ENCODE measurements around the gene CDCP2. TPM values are rescaled to one million over a fixed set of nuclear protein-coding genes. Genes with fewer than 3 reads are reported as not detected.

CDCP2 gene
- total and polyA plus RNA-seq, 12 donors = 0.03 to 0.11 TPM; not detected in 10

DNA sequence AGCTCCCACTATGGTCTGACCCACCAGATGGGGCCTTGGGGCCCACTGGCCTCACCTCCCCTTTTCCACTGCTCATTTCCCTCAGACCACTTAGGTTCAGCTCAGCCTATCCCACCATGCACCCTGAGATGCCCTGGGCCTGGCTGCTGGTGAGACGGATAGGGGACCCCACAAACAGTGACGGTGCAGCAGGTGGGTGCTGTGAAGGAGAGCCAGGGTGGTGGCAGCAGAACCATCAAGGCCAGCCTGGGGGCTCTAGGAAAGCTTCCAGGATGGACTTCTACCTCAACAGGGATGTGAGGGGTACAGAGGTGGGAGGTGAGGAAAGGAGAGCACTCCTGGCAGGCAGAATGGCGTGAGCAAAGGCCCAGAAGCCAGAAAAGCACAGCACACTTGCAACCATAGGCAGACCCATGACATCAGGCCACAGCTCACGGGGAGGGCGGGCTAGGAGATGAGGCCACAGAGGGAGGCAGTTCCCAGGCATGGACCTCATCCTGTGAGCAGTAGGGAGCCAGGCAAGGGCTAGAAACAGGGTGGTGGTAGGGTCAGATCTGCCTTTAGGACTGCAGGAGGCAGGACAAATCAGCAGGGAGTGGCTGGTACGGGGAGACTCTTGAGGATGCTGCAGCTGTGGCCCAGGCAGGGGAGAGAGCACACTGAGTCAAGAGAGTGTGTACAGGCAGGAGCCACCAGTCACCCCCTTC, 24.0 kb upstream of the CDCP2 start:
- 93 to 96% methylated on average over 6 of the region's 6 CpGs for WGBS, 2 donors
- Histone ChIP-seq H3K4me1 (no peaks in the 10 kb centered on the region), H3K27me3 (no peaks in the 10 kb centered on the region), H3K27ac (no peak overlapping the region), H3K4me3 (no peak overlapping the region), H3K9me3 (no peaks in the 10 kb centered on the region), H3K36me3 (peaks cover 0 to 40% (median 0%) of the 10 kb centered on the region in 9 donors)
- intact Hi-C loops (cut with DNase I) = loop anchor here in 1 of 10 donors (5.0 kb wide), 1 partner anchor 854 kb away; no protein-coding TSS in a partner anchor
- TF ChIP-seq, protein P1, sequence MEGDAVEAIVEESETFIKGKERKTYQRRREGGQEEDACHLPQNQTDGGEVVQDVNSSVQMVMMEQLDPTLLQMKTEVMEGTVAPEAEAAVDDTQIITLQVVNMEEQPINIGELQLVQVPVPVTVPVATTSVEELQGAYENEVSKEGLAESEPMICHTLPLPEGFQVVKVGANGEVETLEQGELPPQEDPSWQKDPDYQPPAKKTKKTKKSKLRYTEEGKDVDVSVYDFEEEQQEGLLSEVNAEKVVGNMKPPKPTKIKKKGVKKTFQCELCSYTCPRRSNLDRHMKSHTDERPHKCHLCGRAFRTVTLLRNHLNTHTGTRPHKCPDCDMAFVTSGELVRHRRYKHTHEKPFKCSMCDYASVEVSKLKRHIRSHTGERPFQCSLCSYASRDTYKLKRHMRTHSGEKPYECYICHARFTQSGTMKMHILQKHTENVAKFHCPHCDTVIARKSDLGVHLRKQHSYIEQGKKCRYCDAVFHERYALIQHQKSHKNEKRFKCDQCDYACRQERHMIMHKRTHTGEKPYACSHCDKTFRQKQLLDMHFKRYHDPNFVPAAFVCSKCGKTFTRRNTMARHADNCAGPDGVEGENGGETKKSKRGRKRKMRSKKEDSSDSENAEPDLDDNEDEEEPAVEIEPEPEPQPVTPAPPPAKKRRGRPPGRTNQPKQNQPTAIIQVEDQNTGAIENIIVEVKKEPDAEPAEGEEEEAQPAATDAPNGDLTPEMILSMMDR (IDR thresholded peaks at IDR 0.05) = no peak
- DNase-seq (no peak), ATAC-seq (no peak)

DNA sequence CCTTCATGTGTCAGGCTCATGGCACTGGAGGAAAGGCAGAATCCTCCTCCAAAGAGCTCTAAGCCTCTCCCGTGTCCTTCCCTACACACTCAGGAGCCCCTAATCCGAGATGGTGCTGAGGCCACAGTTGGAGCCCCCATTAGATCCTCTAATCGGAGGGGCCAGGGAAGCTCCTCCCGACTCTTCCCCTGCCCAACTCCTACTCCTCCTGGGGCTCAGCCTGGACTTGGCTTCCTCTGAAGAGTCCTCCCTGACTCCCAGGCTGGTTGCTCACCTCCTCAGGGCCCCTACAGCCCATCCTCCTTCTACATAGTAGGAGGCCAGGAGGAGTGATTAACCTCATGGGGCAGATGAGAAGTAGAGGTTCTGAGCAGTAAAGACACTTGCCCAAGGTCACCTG, 21.3 kb upstream of the CDCP2 start:
- Histone ChIP-seq H3K4me3 (no peak overlapping the region), H3K27ac (no peak overlapping the region), H3K4me1 (no peaks in the 10 kb centered on the region), H3K9me3 (no peaks in the 10 kb centered on the region), H3K27me3 (no peaks in the 10 kb centered on the region), H3K36me3 (peaks cover 0 to 33% (median 0%) of the 10 kb centered on the region in 9 donors)
- ATAC-seq = no peak
- intact Hi-C loops (cut with DNase I) = no loop called here
- no peak for DNase-seq
- WGBS, 2 donors = 96% methylated on average over 4 of the region's 4 CpGs
- TF ChIP-seq, protein P1 (IDR thresholded peaks at IDR 0.05) = no peak

DNA sequence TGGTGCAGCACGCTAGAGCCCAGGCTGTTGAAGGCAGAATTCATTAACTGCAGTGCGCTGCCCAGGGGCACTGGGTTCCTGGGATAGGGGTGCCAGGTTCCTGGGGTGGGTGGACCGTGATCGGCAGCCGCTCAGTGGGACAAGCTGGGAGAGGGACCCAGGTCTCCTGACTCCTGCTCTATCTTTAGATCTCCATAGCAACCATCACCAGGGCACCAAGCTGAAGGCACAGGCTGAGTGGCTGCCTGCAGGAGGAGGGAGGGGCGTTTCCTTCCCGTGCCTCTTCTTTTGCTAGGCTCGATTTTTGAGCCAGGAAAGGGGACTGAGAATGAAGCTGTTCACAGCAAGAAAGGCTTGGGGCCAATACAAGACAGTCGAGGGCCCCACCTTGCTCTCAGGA, 20.9 kb upstream of the CDCP2 start:
- no peak for DNase-seq
- Histone ChIP-seq H3K9me3 (no peaks in the 10 kb centered on the region), H3K27ac (no peak overlapping the region), H3K36me3 (peaks cover 0 to 29% (median 0%) of the 10 kb centered on the region in 9 donors), H3K4me1 (no peaks in the 10 kb centered on the region), H3K4me3 (no peak overlapping the region), H3K27me3 (no peaks in the 10 kb centered on the region)
- 74 to 75% methylated on average over 9 of the region's 9 CpGs for WGBS, 2 donors
- TF ChIP-seq, protein P1 (IDR thresholded peaks at IDR 0.05) = no peak
- intact Hi-C loops (cut with DNase I) = no loop called here
- no peak for ATAC-seq

DNA sequence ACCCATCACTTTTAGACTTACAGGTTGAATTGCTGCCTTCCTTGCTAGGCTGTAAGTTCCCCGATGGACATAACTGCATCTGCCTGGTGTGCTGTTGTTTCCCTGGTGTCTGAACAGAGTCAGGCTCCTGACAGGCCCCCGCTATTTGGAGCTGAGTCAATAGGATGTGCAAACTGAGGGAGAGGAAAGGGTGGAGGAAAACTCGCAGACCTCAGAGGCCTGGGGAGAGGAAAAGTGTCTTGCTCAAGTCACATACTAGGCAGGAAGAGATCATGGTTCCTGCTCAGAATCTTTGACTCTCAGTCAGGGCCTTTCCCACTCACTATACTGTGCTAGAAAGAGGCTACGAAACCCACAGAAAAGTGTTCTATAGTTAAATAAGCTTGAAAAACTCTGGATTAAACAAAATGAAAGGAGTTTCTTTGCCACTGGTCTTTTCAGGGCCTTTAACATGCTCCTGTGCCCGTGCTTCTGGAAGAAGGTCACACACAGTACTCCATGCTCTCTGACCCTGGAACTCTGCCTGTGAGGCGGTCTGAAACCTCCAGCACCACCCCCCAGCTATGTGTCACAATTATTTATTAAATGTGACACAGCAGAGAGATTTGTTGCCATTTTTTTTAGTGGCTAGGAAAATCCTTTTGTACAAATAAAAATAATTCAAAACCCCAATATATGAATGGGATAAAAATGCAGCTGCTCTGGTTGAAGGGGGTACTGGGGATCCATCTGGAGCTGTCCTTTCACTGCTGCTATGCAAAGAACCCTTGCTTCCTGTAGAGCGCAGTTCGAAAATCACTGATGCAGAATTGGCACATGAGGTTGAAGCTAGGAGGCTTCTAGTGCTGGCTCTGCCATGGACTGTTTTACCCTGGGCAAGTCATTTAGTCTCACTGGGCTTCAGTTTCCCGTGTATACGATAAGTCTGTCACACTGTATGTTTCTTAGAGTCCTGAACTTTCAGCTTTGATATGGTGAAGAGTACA, 20.1 kb upstream of the CDCP2 start:
- Histone ChIP-seq H3K9me3 (no peaks in the 10 kb centered on the region), H3K27me3 (no peaks in the 10 kb centered on the region), H3K27ac (peak overlapping the region in 1 of 10 donors; percentile 24), H3K4me3 (no peak overlapping the region), H3K4me1 (no peaks in the 10 kb centered on the region), H3K36me3 (peaks cover 0 to 24% (median 0%) of the 10 kb centered on the region in 9 donors)
- DNase-seq (no peak), ATAC-seq (no peak)
- intact Hi-C loops (cut with DNase I) = no loop called here
- WGBS, 2 donors = 71 to 78% methylated on average over 10 of the region's 10 CpGs
- TF ChIP-seq, protein P1 (IDR thresholded peaks at IDR 0.05) = no peak
